NCI-H345 (cell line): Measurements from ENCODE around the gene METTL1.
A peak's percentile ranks its signal among the peaks of the same experiment; 100 is the strongest.
"Not testable (repeated sequence)": the region's sequence is repeated elsewhere in the genome, so short reads cannot be mapped to it uniquely, and the experiment has no call there.

ENCODE experiments used
- DNase-seq: peaks from one replicate; lab custom pipeline; 2025; lab: John Stamatoyannopoulos, UW

The METTL1 gene

DNA sequence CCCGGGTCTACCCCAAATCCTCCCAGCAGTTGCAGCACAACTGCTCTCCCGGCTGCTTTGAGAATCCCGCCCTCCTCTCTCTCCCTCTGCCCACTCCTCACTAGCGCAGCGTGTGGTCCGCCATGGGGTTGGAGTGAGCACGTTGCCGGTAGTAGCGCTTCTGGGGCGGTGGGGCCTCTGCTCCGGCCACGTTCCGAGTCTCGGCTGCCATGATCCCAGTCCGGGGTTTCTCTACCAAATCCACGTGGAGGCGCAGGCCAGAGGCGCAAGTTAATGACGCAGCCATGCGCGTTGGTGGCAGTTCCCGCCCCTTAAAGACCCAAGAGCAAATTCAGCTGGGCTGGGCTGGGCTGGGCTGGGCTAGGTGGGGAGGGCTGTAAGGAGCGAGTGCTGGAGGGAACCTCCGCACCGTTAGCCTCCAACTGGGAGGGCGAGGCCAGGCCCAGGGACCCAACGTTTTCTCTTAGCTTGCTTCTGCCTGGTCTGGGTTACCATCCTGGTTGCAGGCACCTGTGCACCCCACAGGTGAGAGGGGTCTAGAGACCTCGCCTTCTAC is at the start of gene METTL1:
TSS of gene METTL1 (minus strand) at position 233 of the 556 bp plus-strand sequence. CDS start at position 211, 22 bp downstream.
- DNase-seq: peak; percentile 96

DNA sequence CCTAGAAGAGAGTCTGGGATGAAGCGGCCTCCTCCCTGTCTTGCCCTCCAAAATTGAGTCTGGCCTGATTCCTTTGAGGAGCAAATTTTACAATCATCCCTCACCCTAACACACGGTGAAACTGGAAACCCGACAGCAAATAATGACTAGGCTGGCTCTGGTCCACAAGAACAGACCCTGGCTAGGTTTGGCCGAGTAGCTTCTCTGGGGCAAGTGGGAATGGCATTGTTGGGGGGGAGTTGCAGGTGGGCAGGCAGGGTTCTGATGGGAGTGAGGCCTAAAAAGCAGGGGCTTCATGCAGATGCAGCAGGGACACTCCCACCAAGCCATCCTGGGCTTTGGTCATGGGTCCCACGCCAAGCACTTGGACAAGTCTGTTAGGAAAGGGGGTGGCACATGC is 49.1 kb upstream of the METTL1 start:
- not testable (repeated sequence) for DNase-seq

DNA sequence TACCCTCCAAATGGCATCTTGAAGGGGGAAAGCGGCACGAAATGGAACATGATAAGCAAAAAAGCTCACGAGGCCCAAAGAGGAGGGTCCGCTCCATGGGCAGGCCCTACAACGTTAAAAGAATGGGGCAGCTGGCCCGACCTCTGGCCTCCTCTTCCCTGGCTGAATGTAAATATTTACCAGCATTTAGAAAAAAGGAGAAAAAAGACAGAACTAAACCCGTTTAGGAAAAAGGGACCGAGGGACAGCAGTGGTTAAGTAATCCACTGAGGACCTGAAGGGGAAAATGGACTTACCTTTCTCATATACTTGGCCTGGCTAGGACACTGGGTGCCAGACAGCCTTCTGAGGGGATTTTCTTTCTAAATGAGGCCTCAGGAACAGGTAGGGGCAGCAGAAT is 48.2 kb upstream of the METTL1 start:
- DNase-seq: not testable (repeated sequence)

DNA sequence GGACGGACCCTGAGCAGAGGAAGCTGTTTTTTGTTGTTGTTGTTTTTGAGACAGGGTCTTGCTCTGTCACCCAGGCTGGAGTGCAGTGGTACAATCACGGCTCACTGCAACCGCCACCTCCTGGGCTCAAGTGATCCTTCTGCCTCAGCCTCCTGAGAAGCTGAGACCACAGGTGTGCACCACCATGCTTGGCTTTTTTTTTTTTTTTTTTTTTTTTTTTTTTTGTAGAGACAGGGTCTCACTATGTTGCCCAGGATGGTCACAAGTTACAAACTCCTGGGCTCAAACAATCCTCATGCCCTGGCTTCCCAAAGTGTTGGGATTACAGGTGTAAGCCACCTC is 46.1 kb upstream of the METTL1 start:
- not testable (repeated sequence) for DNase-seq

DNA sequence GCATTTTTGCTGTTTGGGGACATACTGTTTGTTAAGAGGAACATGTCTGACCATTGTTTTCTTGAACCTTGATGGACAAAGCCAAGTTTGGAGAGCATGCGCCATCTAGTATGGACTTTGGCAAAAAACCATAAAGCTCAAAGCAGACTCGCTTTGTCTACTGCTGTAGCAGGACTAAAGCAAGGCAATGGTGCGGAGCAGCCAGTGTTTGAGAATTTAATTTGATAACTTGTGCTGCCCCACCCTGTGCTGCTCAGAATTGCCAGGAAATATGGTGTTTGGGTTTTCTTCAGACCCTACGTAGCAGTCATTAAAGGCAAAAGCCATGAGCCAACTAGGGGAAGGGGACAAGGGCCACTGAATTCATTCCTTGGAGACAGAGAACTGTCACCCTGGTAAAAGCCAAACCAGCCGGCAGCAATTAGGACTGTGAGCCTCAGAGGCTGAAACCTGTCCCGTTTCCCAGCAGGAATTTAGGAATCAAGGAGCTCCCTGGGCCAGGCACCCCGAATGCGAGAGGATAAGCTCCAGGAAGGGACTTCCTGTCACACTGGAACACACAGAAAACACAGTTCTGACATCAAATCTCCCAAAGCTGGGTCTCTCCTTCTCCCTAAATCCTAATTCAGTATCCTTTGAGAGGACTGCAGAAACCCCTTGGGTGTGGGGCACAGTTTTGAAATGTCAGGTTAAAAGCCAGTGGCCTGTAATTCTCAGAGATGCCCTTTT is 45.5 kb upstream of the METTL1 start:
- DNase-seq: no peak

DNA sequence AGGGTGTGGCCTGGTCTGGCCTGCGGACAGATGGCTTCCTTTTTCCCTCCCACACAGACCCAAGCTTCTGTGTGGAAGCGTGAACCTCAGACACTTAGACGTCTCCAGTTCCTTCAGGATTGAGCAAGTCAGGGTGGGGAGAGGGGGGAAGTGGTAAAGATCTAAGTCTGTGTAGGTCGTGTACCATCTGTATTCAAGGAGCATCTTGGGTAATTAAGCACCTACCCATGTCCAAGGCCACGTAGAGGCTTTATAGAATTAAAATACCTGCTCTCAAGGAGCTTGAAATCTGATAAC is 44.9 kb upstream of the METTL1 start:
- DNase-seq: no peak

DNA sequence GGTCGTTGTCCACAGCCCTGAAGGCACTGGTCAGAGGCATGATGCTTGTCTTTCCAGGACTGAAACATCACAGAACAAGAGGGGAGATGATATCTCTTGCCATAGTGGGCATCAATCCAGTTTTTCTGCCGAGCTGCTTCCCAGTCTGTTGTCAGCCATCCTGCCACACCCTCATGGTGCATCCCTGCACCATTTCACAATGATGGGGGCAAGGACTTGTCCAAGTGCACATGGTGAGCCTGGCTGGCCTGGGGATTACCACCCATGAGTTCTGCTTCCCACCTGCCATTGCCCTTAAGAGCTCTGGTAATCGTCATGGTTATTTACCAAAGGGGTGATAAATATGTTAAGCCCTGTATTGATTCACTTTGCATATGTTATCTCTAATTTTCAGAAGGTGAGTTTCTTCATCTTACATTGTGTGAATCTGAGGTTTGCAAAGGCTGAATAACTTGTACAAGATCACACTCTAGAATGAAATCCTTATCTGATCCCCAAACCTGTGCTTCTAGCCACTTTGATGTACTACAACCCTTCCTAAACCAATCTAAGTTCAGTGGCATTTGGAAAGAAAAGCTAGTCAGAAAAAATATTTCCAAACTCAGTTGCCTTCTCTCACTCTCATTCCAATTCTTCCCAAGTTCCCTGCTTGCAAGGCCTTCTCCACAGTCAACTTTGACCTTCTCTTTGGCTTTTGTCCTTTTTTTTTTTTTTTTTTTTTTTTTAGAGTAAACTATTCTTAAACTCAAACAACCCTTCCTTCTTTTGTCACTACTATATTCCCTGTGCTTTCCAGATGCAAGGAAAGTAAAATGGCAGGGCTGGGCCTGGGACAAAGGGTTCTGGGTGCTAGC is 44.3 kb upstream of the METTL1 start:
- peak; percentile 48 for DNase-seq

GRCh38 chr12:57815177-57816000 is 43.5 kb upstream of the METTL1 start:
- peak; percentile 74 for DNase-seq

GRCh38 chr12:57813971-57814772 is 42.3 kb upstream of the METTL1 start:
- no peak for DNase-seq

- DNase-seq: no peak
These were observed 41.4 kb upstream of the METTL1 start for GRCh38 chr12:57813111-57813970.

GRCh38 chr12:57811028-57811755 is 39.3 kb upstream of the METTL1 start:
- DNase-seq: no peak

DNA sequence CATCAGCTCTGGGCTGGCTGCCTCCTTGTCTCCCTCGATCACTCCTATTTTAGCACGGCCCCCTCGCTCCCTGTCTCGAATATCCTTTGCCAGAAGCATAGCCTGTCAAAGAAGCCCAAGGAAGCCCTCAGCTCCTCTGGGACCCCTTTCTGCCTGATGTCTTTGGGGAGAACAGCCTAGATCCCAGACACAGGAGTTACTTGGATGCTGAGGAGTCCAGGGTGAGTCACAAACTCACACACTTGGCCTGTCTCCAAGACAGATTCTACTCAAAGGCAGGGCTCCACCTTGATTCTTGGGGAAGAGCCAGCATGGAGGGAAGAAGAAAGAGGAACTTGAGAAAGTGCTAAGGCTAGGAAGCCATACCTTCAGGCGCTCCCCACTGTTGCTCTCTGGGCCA is 38.5 kb upstream of the METTL1 start:
- no peak for DNase-seq

GRCh38 chr12:57809425-57809824 is 37.5 kb upstream of the METTL1 start:
- DNase-seq: no peak

- no peak for DNase-seq
These were observed 36.4 kb upstream of the METTL1 start for GRCh38 chr12:57808351-57808750.

GRCh38 chr12:57807285-57807684 is 35.4 kb upstream of the METTL1 start:
- no peak for DNase-seq

DNA sequence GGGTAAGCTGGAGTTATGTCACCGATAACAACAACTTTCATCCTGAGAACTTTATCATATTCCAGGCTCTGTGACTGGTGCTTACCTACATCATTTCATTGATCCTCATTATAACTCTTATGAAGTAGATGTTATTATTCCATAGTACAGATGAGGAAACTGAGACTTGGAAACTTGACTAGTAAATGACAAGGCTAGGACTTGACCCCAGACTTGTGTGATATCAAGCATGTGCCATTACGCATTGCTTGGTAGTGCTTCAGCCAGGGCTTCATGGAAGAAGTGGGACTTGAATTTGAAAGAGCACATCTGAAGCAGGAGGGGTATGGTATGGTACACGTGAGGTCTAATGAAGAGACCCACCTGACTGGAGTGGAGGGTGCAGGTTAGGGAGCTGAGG is 34.8 kb upstream of the METTL1 start:
- DNase-seq: no peak

GRCh38 chr12:57803319-57803893 is 31.5 kb upstream of the METTL1 start:
- DNase-seq: peak; percentile 13

DNA sequence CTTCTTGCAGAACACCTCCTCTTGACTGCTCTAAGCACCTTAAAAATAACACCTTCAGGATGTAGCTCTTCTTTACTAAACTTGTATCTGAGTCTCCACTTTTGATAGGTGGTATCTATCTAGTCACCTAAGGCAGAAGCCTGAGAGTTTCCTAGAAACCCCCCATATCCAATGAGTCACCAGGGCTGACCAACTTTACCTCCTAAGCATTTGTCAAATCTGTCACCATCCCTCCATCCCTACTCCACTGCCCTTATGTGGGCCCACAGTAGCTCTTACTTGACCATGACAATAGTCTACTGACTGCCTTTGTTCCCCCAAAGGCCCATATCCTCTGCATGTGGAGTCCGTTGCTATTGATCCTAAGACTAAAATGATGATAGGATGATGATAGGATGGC is 30.7 kb upstream of the METTL1 start:
- no peak for DNase-seq

DNA sequence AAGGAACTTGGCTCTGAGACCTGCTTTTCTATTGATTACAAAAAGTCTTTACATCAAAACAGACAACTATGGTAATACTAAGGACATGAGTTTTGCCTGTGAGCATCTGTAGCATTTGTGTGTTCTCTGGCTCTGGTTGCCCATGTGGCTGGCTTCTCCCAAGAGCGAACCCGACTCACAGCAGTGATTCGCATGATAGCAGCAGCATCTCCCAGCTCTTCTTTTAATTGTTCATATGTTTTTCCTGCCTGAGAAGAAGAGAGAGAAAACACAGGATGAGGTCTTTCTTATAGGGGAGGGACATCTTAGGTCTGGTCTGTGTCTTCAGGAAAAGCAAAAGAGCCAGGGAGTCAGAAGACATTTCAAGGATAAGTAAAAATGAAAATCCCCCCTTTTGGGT is 29.1 kb upstream of the METTL1 start:
- DNase-seq: no peak

DNA sequence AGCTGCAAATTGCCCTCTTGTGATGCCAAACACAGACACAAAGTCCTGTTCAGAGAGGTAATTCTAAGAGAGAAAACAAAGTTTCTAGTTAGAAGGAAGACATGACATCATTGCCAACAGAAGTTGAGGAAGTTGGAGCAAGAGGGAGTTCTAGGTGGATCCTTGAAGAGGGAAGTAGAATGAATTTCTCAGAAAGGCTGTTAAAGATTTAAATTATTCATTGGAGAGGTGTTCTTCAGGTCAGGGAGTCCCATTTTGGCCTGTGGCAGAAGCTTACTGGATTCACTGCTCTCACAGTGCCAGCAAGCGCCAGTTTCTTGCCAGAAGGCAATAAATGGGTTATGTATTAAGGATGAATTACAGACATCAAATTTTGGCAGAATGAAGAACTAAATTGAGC is 26.0 kb upstream of the METTL1 start:
- DNase-seq: no peak
